Measurements from ENCODE around the gene STARD3.

STARD3 gene

GRCh38 chr17:39639043-39639442 is 2.1 kb downstream of the STARD3 start:
- FAIRE-seq, result no peak

- no peak for FAIRE-seq
Measured at GRCh38 chr17:39639566-39640458, 2.9 kb downstream of the STARD3 start.

GRCh38 chr17:39640591-39641031 is 3.7 kb downstream of the STARD3 start:
- no peak for FAIRE-seq

GRCh38 chr17:39641097-39641496 is 4.2 kb downstream of the STARD3 start:
- FAIRE-seq, result no peak

DNA sequence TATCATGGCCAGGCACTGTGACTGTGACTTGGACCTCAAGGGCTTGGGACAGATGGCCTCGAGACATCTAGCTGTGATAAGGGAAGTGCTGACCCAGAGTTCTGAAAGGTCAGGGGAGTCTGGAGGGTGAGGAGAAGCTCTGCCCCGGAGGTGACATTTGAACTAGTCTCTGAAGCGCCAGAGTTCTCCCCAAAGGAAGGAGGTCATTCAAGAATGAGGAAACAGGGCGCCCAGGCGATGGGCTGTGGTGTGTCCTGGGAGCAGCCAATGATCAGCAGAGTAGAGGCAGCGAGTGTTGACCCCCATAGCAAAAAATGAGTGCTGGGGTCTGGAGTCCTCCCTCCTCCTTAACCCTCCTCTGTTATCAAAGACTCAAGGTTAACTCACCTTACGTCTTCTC is 4.9 kb downstream of the STARD3 start:
- FAIRE-seq, result no peak

- no peak for FAIRE-seq
Measured at GRCh38 chr17:39642291-39643074, 5.5 kb downstream of the STARD3 start.

DNA sequence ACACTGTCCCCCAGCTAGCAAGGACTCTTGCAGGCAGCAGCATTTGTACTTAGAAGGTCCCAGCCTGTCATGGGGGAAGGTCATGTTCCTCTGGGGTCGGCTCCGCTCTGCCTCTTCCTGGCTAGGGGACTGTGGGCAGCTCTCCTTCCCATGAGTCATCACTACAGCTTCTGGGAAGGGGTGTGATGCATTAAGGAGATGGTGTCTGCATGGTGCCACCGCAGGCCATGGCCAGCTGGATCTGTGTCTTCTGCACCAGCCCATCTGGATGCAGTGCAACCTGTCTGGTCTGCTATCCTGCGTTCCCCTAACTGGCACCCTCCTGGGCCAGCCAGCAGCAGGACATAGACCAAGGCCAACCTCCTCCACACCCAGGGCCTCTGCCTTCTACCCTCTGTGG is 6.3 kb downstream of the STARD3 start:
- FAIRE-seq, result no peak

GRCh38 chr17:39647256-39647655 is 10.3 kb downstream of the STARD3 start:
- no peak for FAIRE-seq

DNA sequence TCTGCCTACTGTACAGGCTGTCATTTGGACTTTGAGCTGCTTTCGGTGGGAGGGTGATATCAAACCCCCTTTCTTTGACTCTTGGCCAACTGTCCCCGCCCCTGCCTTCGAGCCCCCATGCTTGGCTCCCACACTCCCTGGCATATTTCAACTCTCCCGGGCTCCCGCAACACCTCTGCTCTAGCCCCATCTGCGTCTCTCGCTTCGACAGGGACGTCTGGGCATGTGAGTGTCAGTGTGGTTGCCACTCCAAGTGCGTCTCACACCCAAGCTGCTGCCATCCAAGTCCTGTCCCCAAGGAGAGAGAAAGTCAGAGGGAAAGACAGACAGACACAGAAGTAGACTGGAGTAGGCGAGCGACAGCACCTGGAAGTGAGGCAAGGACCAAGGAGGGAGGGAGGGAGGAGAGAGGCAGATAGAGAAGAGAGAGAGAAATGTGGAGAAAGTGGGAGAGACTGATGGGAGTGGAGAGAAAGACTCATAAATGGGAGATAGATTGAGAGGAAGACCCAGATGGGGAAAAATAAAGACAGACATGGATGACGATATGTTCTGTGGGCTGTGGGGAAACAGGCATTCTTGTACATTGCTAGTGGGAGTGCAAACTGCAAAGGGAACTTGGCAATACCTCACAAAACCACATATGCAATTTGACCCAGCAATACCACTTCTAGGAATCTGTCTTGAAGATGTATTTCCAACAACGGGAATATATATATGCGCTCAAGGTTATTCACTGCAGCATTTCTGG is 11.8 kb downstream of the STARD3 start:
- no peak for FAIRE-seq

DNA sequence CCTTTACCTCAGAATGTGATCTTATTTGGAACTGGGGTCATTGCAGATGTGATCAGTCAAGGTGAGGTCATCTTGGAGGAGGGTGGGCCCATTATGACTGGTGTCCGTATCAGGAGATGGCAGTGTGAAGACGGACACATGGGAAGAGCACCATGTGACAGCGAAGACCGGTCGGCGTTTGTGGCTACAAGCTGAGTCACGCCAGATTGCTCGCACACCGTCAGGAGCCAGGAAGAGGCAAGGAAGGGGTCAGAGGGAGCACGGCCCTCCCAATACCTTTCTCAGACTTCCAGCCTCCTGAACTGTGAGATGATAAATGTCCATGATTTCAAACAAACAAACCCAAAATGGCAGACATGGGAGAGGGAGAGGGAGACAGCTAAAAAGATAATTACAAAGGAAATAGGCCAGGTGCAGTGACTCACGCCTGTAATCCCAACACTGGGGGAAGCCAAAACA is 13.2 kb downstream of the STARD3 start:
- no peak for FAIRE-seq

GRCh38 chr17:39651923-39652586 is 15.1 kb downstream of the STARD3 start:
- FAIRE-seq, result no peak

DNA sequence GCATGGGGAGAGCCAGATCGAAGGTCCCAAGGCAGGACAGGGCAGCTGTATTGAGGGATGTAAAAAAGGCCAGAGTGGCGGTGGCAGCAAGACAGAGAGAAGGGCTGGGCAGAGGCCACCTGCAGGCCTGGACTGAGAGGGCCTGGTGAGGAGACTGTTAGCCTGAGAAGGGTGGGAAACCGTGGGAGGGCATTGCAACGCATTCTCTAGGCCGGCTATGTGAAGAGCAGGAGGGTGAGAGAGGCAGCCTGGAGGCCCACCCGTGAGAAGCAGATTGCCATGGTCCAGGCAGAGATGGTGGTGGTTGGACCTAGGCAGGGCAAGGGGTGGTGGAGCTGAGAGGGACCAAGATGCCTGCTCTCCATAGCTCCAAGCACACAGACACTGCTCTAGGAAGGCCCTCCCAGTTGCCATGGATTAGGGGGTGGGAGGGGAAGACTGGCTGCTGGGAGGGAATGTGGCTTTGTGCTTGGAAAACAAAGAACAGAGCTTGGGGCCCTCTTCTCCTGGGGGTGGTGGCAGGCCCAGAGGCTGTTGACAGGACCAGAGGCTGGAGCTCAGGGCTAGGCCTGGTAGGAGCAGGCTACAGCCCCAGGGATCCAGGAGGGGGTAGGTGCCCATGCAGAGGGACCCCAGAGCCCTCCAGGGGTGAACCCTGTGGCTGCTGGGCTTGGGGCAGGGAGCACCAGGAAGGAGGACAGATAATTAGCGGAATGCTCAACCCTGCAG is 15.8 kb downstream of the STARD3 start:
- no peak for FAIRE-seq

GRCh38 chr17:39653316-39653661 is 16.3 kb downstream of the STARD3 start:
- FAIRE-seq, result no peak

GRCh38 chr17:39653662-39654331 is 16.9 kb downstream of the STARD3 start:
- FAIRE-seq, result no peak

DNA sequence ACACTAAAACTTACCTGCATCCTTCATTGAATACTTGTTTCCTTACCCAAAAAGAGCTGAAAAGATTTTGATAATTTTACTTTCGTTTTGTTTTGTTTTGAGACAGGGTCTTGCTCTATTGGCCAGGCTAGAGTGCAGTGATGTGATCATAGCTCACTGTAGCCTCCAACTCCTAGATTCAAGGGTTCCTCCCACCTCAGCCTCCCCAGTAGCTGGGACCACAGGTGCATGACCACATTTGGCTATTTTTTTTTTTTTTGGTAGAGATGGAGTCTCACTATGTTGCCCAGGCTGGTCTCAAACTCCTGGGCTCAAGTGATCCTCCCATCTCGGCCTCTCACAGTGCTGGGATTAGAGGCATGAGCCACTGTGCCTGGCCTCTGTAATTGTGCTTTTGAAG is 18.2 kb downstream of the STARD3 start:
- no peak for FAIRE-seq

DNA sequence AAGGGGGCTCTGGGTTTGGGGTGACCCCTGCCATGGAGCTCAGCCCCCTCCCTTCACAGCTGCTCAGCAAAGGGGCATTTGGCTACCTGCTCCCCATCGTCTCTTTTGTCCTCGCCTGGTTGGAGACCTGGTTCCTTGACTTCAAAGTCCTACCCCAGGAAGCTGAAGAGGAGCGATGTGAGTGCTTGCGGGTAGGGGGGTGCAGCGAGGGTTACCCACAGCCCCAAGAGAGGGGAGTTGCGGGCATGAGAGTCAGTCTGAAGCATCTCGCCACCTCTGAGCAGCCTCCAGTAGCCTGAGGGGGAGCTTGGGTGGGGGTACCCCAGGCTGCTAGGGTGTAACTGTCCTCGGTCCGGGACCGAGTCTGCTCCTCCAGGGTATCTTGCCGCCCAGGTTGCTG is 21.4 kb downstream of the STARD3 start:
- FAIRE-seq, result no peak

- no peak for FAIRE-seq
Measured at GRCh38 chr17:39658760-39659159, 21.8 kb downstream of the STARD3 start.

- no peak for FAIRE-seq
Measured at GRCh38 chr17:39659279-39660010, 22.5 kb downstream of the STARD3 start.

GRCh38 chr17:39660011-39660360 is 23.0 kb downstream of the STARD3 start:
- no peak for FAIRE-seq

All from endometrium (tissue), 2 donors.